K562 (cell line): Measurements from ENCODE around the gene MCU. TPM values are rescaled to one million over a fixed set of nuclear protein-coding genes. Genes with fewer than 3 reads are reported as not detected.

Experiments used
- ATAC-seq: fragments of 200-7000 bp; cut with Tn5 transposase; 3 replicates; pipeline ENCODE4 v1.9.1; 2020; ENCODE audit warnings: moderate library complexity
- BruUV-seq: library from RNA; stranded (reverse); fragments of 400-500 nt; replicated peaks from 2 replicates; lab custom pipeline; 2021; lab: Mats Ljungman, UMichigan
- CTCF ChIA-PET: fragments of 300-600 bp; formaldehyde crosslinking; extraction: SDS; loops from one replicate; lab custom pipeline; 2021; ENCODE audit warnings: low intra/inter-chr PET ratio; lab: Yijun Ruan, JAX
- POLR2A ChIA-PET: fragments of 300-600, 350-650 bp; sonication (Branson Sonifier 250); formaldehyde crosslinking; extraction: SDS; loops from one replicate; lab custom pipeline; 2021; ENCODE audit warnings: antibody characterized with exemption, inconsistent platforms; lab: Yijun Ruan, JAX
- DNase-seq, 4 experiments: peaks; one replicate each; pipeline versions ENCODE4 v3.0.0 to v3.0.0-alpha.2; 2011 to 2018; ENCODE audit warnings: low spot score in 3 of 4, mixed read lengths in 3 of 4; ENCODE audit errors: extremely low read depth in 1 of 4
- FAIRE-seq: peaks from 2 replicates; lab custom pipeline; 2011; peaks lifted over from hg19 to GRCh38; lab: Jason Lieb, UNC
- H2AFZ ChIP-seq: 2 replicates; pipeline ENCODE4 v1.6.0; 2011; ENCODE audit warnings: low read depth, low read length, control low read depth, inconsistent platforms
- H3K27ac ChIP-seq: fragments of 200-600 bp; 3 replicates; pipeline ENCODE4 v1.8.0; 2011; ENCODE audit warnings: low read depth, mild to moderate bottlenecking, control low read depth, inconsistent platforms, low read length, moderate library complexity, mixed read lengths; ENCODE audit errors: extremely low read depth
- H3K27me3 ChIP-seq, 2 experiments: fragments of 300-600 bp in 1 of 2; 2 replicates in 1 of 2; 3 replicates in 1 of 2; pipeline versions ENCODE4 v1.6.0 to v1.8.0; 2011; ENCODE audit warnings: inconsistent platforms in 2 of 2, low read length in 2 of 2, mild to moderate bottlenecking in 1 of 2, mixed read lengths in 1 of 2, moderate library complexity in 1 of 2; ENCODE audit not compliant: control insufficient read depth in 2 of 2, insufficient read depth in 2 of 2
- H3K36me3 ChIP-seq: fragments of 300-600 bp; 3 replicates; pipeline ENCODE4 v1.8.0; 2011; ENCODE audit warnings: mild to moderate bottlenecking, low read length, inconsistent platforms; ENCODE audit not compliant: control insufficient read depth, insufficient read depth
- H3K4me1 ChIP-seq, 2 experiments: fragments of 200-600 bp in 1 of 2; replicated peaks in 1 of 2; 2 replicates in 1 of 2; 3 replicates in 1 of 2; pipeline versions ENCODE4 v1.5.1 to v1.8.0; 2011; ENCODE audit warnings: inconsistent platforms in 2 of 2, low read length in 2 of 2, mild to moderate bottlenecking in 1 of 2, mixed read lengths in 1 of 2, moderate library complexity in 1 of 2; ENCODE audit not compliant: control insufficient read depth in 2 of 2, insufficient read depth in 2 of 2
- H3K4me2 ChIP-seq: 2 replicates; pipeline ENCODE4 v1.6.1; 2011; ENCODE audit warnings: low read length, control low read depth, inconsistent platforms, mixed read lengths; ENCODE audit not compliant: insufficient read depth
- H3K4me3 ChIP-seq: fragments of 200-600 bp; sonication (generic), shearing (Covaris generic); 2 replicates; pipeline ENCODE4 v1.5.1; 2016; ENCODE audit warnings: control low read depth, inconsistent platforms
- H3K79me2 ChIP-seq: fragments of 200-600 bp; 3 replicates; pipeline ENCODE4 v1.8.0; 2011; ENCODE audit warnings: low read length, inconsistent platforms; ENCODE audit not compliant: control insufficient read depth, insufficient read depth
- H3K9ac ChIP-seq, 2 experiments: 2 replicates each; pipeline versions ENCODE4 v1.6.0 to v1.6.1; 2011; ENCODE audit warnings: low read depth in 2 of 2, low read length in 2 of 2, control low read depth in 1 of 2, inconsistent platforms in 1 of 2, mild to moderate bottlenecking in 1 of 2, mixed read lengths in 1 of 2; ENCODE audit not compliant: insufficient read depth in 1 of 2
- H3K9me1 ChIP-seq: one replicate; pipeline ENCODE4 v1.6.0; 2011; ENCODE audit warnings: inconsistent platforms, mild to moderate bottlenecking, low read length, moderate library complexity; ENCODE audit not compliant: control insufficient read depth, insufficient read depth
- H3K9me3 ChIP-seq: replicated peaks from 2 replicates; pipeline ENCODE4 v1.5.1; 2011; ENCODE audit warnings: low read depth, low read length, inconsistent platforms; ENCODE audit not compliant: control insufficient read depth, insufficient read depth
- H4K20me1 ChIP-seq: replicated peaks from 2 replicates; pipeline ENCODE4 v1.6.1; 2011; ENCODE audit warnings: low read length, inconsistent platforms, mixed read lengths; ENCODE audit not compliant: control insufficient read depth, insufficient read depth
- CTBP1 ChIP-seq: fragments of 450-650 bp; IDR thresholded peaks from 2 replicates; pipeline ENCODE4 v1.6.1; 2016; ENCODE audit warnings: borderline replicate concordance
- ETV6 ChIP-seq, 3 experiments: fragments of 150-350 bp in 1 of 3; sonication (generic) in 1 of 3; formaldehyde crosslinking in 1 of 3; IDR thresholded peaks; 2 replicates each; pipeline versions ENCODE4 v1.6.1 to v1.8.0; 2014 to 2022; ENCODE audit warnings: borderline replicate concordance in 2 of 3, low read depth in 2 of 3, antibody characterized with exemption in 1 of 3, low read length in 1 of 3, mild to moderate bottlenecking in 1 of 3, missing genetic modification reagents in 1 of 3
- FOSL1 ChIP-seq: fragments of 200-800 bp; sonication (Bioruptor generic); conservative IDR thresholded peaks from 2 replicates; pipeline ENCODE4 v1.6.1; 2016; ENCODE audit warnings: missing genetic modification characterization, missing compliant biosample characterization
- JUND ChIP-seq, 2 experiments: IDR thresholded peaks; 2 replicates in 1 of 2; 3 replicates in 1 of 2; pipeline ENCODE4 v1.6.1; 2011; ENCODE audit warnings: borderline replicate concordance in 2 of 2, low read depth in 2 of 2, low read length in 2 of 2, improper control_type of control experiment in 1 of 2, missing biosample characterization in 1 of 2, missing genetic modification characterization in 1 of 2, missing genetic modification reagents in 1 of 2
- PTTG1 ChIP-seq: fragments of 450-650 bp; IDR thresholded peaks from 2 replicates; pipeline ENCODE4 v1.6.1; 2016; ENCODE audit warnings: low read depth, mild to moderate bottlenecking, missing genetic modification characterization, missing compliant biosample characterization
- ZC3H8 ChIP-seq: fragments of 450-650 bp; IDR thresholded peaks from 2 replicates; pipeline ENCODE4 v1.6.1; 2017
- WGBS: fragments of 100-300 bp; shearing (Covaris generic); methylation state at CpG from one replicate; pipeline ENCODE4 v1.1.6; 2016; ENCODE audit warnings: low coverage, mixed read lengths; ENCODE audit not compliant: insufficient coverage; ENCODE audit errors: missing lambda C conversion rate; 5-methylcytosine and 5-hydroxymethylcytosine counted together
- in situ Hi-C: fragments of 300-500 bp; cut with MboI; formaldehyde crosslinking; loops from 4 replicates; pipeline ENCODE4 v1.15.0; 2018; ENCODE audit warnings: inconsistent platforms, mixed read lengths
- intact Hi-C: fragments of 100-400 bp; cut with micrococcal nuclease; formaldehyde crosslinking; loops from 2 replicates; pipeline ENCODE4 v1.14.2; 2022
- polyA plus RNA-seq, 8 experiments: library from polyadenylated mRNA; depleted of rRNA in 4 of 8; stranded (reverse) in 5 of 8; unstranded in 3 of 8; fragments of >200 nt; fragmentation: Nextera tagmentation in 2 of 8; fragmentation: Illumina TruSeq in 1 of 8; extraction: Ambion mirVana in 2 of 8; extraction: Trizol in 1 of 8; gene quantifications; 2 replicates each; pipeline versions ENCODE4 v1.2.1 to v1.2.3, GENCODE V29; 2011 to 2014; ENCODE audit warnings: inconsistent platforms in 1 of 8, missing spikeins in 1 of 8
- total RNA-seq, 7 experiments: library from RNA; depleted of rRNA in 6 of 7; stranded (reverse); fragments of >200 nt in 6 of 7; fragmentation: Illumina TruSeq in 2 of 7; extraction: Trizol in 2 of 7; gene quantifications; 2 replicates each; pipeline versions ENCODE4 v1.2.1 to v1.2.3, GENCODE V29; 2011 to 2021; ENCODE audit warnings: low replicate concordance in 1 of 7
- TF ChIP-seq, protein P1 (sequence below): fragments of 250-450 bp; sonication (Bioruptor Pico); IDR thresholded peaks from 2 replicates; pipeline ENCODE4 v1.4.0; 2020; ENCODE audit warnings: mild to moderate bottlenecking
- TF ChIP-seq, protein P2 (sequence below): fragments of 150-350 bp; conservative IDR thresholded peaks from 2 replicates; pipeline ENCODE4 v1.6.1; 2014; ENCODE audit warnings: low read length
- TF ChIP-seq, protein P3 (sequence below): sonication (generic); formaldehyde crosslinking; IDR thresholded peaks from 2 replicates; pipeline ENCODE4 v1.8.1; 2023; ENCODE audit warnings: mild to moderate bottlenecking, missing genetic modification reagents
- TF ChIP-seq, protein P4 (sequence below): fragments of 450-650 bp; IDR thresholded peaks from 2 replicates; pipeline ENCODE4 v1.6.1; 2016
- TF ChIP-seq, protein P5 (sequence below), 2 experiments: fragments of 450-650 bp in 1 of 2; sonication (generic) in 1 of 2; formaldehyde crosslinking in 1 of 2; IDR thresholded peaks in 1 of 2; conservative IDR thresholded peaks in 1 of 2; 2 replicates each; pipeline versions ENCODE4 v1.6.1 to v1.8.1; 2016 to 2023; ENCODE audit warnings: mild to moderate bottlenecking in 2 of 2, moderate library complexity in 2 of 2, inconsistent platforms in 1 of 2, missing genetic modification reagents in 1 of 2

Gene MCU
- total and polyA plus RNA-seq, 9 of the 15 experiments (the other 6 are each of a cell fraction or from before 2014, with no cell fraction given), result 8.2 to 88.8 (median 21.3) TPM

- Histone ChIP-seq H3K27ac (no peak overlapping the region), H3K4me2 (no peak overlapping the region), H4K20me1 (no peaks in the 10 kb centered on the region), H3K27me3 (no peaks in the 10 kb centered on the region), H3K9me1 (no peaks in the 10 kb centered on the region), H3K79me2 (no peaks in the 10 kb centered on the region), H3K4me3 (no peak overlapping the region), H3K4me1 (no peaks in the 10 kb centered on the region), H3K9me3 (peaks cover 5% of the 10 kb centered on the region; the same call in 1 of the 2 replicates), H3K9ac (no peak overlapping the region), H2AFZ (no peak overlapping the region), H3K36me3 (no peaks in the 10 kb centered on the region)
- DNase-seq, result no peak
- ChIA-PET CTCF (no interaction called here), POLR2A (no interaction called here)
- WGBS, result 59% methylated on average over 2 of the region's 2 CpGs
- FAIRE-seq, result no peak
- no peak for ATAC-seq
- in situ Hi-C loops (no loop called here), intact Hi-C loops (no loop called here)
- no TSS peak for BruUV-seq
- TF ChIP-seq, protein P1, sequence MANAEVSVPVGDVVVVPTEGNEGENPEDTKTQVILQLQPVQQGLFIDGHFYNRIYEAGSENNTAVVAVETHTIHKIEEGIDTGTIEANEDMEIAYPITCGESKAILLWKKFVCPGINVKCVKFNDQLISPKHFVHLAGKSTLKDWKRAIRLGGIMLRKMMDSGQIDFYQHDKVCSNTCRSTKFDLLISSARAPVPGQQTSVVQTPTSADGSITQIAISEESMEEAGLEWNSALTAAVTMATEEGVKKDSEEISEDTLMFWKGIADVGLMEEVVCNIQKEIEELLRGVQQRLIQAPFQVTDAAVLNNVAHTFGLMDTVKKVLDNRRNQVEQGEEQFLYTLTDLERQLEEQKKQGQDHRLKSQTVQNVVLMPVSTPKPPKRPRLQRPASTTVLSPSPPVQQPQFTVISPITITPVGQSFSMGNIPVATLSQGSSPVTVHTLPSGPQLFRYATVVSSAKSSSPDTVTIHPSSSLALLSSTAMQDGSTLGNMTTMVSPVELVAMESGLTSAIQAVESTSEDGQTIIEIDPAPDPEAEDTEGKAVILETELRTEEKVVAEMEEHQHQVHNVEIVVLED (CRISPR knock-in tag), result no peak
- TF ChIP-seq ETV6 (IDR thresholded peaks at IDR 0.05; ENCODE audit: borderline replicate concordance in 1 of 2, low read depth in 2 of 2, low read length in 1 of 2) (no peak), ETV6 (CRISPR knock-in tag; IDR thresholded peaks at IDR 0.05; ENCODE audit: borderline replicate concordance) (no peak), JUND (IDR thresholded peaks at IDR 0.05; ENCODE audit: borderline replicate concordance, low read depth, low read length) (peak; percentile 51), JUND (tag; IDR thresholded peaks at IDR 0.05; ENCODE audit: borderline replicate concordance, low read depth, low read length) (no peak; the same call in 2 of the 3 replicates), FOSL1 (tag) (peak; percentile 68; the same call in 1 of the 2 replicates), ZC3H8 (no peak), CTBP1 (0 out of 2 replicates have a peak, but pooled peaks have one; percentile 15), PTTG1 (tag) (no peak)
- TF ChIP-seq, protein P2, sequence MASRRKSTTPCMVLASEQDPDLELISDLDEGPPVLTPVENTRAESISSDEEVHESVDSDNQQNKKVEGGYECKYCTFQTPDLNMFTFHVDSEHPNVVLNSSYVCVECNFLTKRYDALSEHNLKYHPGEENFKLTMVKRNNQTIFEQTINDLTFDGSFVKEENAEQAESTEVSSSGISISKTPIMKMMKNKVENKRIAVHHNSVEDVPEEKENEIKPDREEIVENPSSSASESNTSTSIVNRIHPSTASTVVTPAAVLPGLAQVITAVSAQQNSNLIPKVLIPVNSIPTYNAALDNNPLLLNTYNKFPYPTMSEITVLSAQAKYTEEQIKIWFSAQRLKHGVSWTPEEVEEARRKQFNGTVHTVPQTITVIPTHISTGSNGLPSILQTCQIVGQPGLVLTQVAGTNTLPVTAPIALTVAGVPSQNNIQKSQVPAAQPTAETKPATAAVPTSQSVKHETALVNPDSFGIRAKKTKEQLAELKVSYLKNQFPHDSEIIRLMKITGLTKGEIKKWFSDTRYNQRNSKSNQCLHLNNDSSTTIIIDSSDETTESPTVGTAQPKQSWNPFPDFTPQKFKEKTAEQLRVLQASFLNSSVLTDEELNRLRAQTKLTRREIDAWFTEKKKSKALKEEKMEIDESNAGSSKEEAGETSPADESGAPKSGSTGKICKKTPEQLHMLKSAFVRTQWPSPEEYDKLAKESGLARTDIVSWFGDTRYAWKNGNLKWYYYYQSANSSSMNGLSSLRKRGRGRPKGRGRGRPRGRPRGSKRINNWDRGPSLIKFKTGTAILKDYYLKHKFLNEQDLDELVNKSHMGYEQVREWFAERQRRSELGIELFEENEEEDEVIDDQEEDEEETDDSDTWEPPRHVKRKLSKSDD, result no peak
- TF ChIP-seq, protein P3, sequence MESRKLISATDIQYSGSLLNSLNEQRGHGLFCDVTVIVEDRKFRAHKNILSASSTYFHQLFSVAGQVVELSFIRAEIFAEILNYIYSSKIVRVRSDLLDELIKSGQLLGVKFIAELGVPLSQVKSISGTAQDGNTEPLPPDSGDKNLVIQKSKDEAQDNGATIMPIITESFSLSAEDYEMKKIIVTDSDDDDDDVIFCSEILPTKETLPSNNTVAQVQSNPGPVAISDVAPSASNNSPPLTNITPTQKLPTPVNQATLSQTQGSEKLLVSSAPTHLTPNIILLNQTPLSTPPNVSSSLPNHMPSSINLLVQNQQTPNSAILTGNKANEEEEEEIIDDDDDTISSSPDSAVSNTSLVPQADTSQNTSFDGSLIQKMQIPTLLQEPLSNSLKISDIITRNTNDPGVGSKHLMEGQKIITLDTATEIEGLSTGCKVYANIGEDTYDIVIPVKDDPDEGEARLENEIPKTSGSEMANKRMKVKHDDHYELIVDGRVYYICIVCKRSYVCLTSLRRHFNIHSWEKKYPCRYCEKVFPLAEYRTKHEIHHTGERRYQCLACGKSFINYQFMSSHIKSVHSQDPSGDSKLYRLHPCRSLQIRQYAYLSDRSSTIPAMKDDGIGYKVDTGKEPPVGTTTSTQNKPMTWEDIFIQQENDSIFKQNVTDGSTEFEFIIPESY (CRISPR knock-in tag), result no peak
- TF ChIP-seq, protein P4, sequence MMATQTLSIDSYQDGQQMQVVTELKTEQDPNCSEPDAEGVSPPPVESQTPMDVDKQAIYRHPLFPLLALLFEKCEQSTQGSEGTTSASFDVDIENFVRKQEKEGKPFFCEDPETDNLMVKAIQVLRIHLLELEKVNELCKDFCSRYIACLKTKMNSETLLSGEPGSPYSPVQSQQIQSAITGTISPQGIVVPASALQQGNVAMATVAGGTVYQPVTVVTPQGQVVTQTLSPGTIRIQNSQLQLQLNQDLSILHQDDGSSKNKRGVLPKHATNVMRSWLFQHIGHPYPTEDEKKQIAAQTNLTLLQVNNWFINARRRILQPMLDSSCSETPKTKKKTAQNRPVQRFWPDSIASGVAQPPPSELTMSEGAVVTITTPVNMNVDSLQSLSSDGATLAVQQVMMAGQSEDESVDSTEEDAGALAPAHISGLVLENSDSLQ, result 0 out of 2 replicates have a peak, but pooled peaks have one; percentile 48
- TF ChIP-seq, protein P5, sequence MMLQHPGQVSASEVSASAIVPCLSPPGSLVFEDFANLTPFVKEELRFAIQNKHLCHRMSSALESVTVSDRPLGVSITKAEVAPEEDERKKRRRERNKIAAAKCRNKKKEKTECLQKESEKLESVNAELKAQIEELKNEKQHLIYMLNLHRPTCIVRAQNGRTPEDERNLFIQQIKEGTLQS (IDR thresholded peaks at IDR 0.05), result peak; percentile 32; the same call in 1 of the 2 replicates
- TF ChIP-seq, protein P5 (CRISPR knock-in tag; conservative IDR thresholded peaks at IDR 0.05), result no peak
Measured at GRCh38 chr10:72847681-72848080, 155.7 kb downstream of the MCU start.
